IMR-90 (cell line): Measurements from ENCODE around the gene NGB.
A peak's percentile ranks its signal among the peaks of the same experiment; 100 is the strongest.

Source experiments
- BHLHE40 ChIP-seq: fragments of 150-350 bp; IDR thresholded peaks from 2 replicates; pipeline ENCODE4 v1.6.1; 2016; ENCODE audit warnings: mild to moderate bottlenecking, low read depth, low read length
- CEBPB ChIP-seq: IDR thresholded peaks from 2 replicates; pipeline ENCODE4 v1.6.1; 2012; ENCODE audit warnings: low read depth, low read length, improper control_type of control experiment
- CHD1 ChIP-seq: IDR thresholded peaks from 2 replicates; pipeline ENCODE4 v1.6.1; 2012; ENCODE audit warnings: low read depth, low read length, improper control_type of control experiment
- MAFK ChIP-seq: IDR thresholded peaks from 2 replicates; pipeline ENCODE4 v1.6.1; 2012; ENCODE audit warnings: low read depth, low read length, improper control_type of control experiment
- MXI1 ChIP-seq: IDR thresholded peaks from 2 replicates; pipeline ENCODE4 v1.6.1; 2012; ENCODE audit warnings: low read depth, mild to moderate bottlenecking, low read length, moderate library complexity, borderline replicate concordance
- NFE2L2 ChIP-seq: fragments of 150-350 bp; IDR thresholded peaks from 2 replicates; pipeline ENCODE4 v1.6.1; 2016; ENCODE audit warnings: low read depth, mild to moderate bottlenecking, low read length
- POLR2A ChIP-seq: IDR thresholded peaks from 2 replicates; pipeline ENCODE4 v1.6.1; 2012; ENCODE audit warnings: mild to moderate bottlenecking, low read depth, low read length
- RFX5 ChIP-seq: IDR thresholded peaks from 2 replicates; pipeline ENCODE4 v1.8.0; 2012; ENCODE audit warnings: low read depth, mild to moderate bottlenecking, low read length, moderate library complexity
- TF ChIP-seq, protein P1 (sequence below): conservative IDR thresholded peaks from 2 replicates; pipeline ENCODE4 v1.5.1; 2012; ENCODE audit warnings: mild to moderate bottlenecking, low read depth, low read length, improper control_type of control experiment
- TF ChIP-seq, protein P2 (sequence below): fragments of 150-350 bp; IDR thresholded peaks from 2 replicates; pipeline ENCODE4 v1.6.1; 2017; ENCODE audit warnings: mild to moderate bottlenecking, antibody characterized with exemption, low read length, low read depth

DNA sequence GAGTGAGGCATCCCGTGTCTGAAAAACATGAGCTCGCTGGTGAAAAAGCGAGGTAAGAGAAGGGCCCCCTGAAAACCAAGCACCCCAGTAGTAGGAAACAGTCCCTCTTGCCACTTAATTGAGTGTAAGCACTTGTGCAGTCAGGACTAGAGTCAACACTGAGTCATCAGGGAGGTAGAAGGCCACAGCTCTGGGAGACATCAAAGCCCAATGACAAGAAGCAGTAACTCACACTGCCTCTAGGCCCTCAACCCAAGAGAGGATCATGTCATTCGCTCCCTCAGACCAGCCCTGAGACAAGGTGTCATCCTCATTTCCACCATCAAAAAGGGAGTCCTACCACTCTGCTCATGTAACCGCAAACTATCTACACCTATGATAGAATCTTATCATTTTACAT is 31.9 kb upstream of the NGB start:
- TF ChIP-seq, protein P1, sequence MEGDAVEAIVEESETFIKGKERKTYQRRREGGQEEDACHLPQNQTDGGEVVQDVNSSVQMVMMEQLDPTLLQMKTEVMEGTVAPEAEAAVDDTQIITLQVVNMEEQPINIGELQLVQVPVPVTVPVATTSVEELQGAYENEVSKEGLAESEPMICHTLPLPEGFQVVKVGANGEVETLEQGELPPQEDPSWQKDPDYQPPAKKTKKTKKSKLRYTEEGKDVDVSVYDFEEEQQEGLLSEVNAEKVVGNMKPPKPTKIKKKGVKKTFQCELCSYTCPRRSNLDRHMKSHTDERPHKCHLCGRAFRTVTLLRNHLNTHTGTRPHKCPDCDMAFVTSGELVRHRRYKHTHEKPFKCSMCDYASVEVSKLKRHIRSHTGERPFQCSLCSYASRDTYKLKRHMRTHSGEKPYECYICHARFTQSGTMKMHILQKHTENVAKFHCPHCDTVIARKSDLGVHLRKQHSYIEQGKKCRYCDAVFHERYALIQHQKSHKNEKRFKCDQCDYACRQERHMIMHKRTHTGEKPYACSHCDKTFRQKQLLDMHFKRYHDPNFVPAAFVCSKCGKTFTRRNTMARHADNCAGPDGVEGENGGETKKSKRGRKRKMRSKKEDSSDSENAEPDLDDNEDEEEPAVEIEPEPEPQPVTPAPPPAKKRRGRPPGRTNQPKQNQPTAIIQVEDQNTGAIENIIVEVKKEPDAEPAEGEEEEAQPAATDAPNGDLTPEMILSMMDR = no peak
- TF ChIP-seq POLR2A (no peak), CHD1 (no peak), MXI1 (no peak), MAFK (0 out of 2 replicates have a peak, but pooled peaks have one; percentile 5), CEBPB (no peak), BHLHE40 (no peak), NFE2L2 (no peak), RFX5 (no peak)
- TF ChIP-seq, protein P2, sequence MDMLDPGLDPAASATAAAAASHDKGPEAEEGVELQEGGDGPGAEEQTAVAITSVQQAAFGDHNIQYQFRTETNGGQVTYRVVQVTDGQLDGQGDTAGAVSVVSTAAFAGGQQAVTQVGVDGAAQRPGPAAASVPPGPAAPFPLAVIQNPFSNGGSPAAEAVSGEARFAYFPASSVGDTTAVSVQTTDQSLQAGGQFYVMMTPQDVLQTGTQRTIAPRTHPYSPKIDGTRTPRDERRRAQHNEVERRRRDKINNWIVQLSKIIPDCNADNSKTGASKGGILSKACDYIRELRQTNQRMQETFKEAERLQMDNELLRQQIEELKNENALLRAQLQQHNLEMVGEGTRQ = no peak
